Transverse colon (tissue), 4 donors: Measurements from ENCODE around the gene TOP2A.
A peak's percentile ranks its signal among the peaks of the same experiment; 100 is the strongest.

ENCODE experiments used
- POLR2A ChIP-seq: fragments of 450-650 bp; IDR thresholded peaks from one replicate; pipeline ENCODE4 v1.6.1; 2016; ENCODE audit warnings: antibody characterized with exemption, mild to moderate bottlenecking, moderate library complexity
- POLR2AphosphoS5 ChIP-seq, 3 donors: sonication (generic); formaldehyde crosslinking; IDR thresholded peaks; one replicate each; pipeline ENCODE4 v1.6.1; 2016; ENCODE audit warnings: antibody characterized with exemption in 3 of 3
- TF ChIP-seq, protein P1 (sequence below), 5 experiments: fragments of 200-600 bp in 3 of 5; fragments of 450-650 bp in 2 of 5; sonication (generic) in 3 of 5; IDR thresholded peaks; 1 replicate in 2 of 5; 2 replicates in 3 of 5; pipeline ENCODE4 v1.5.1; 2016 to 2017; ENCODE audit warnings: antibody characterized with exemption in 5 of 5, inconsistent platforms in 3 of 5, mild to moderate bottlenecking in 2 of 5, moderate library complexity in 1 of 5

DNA sequence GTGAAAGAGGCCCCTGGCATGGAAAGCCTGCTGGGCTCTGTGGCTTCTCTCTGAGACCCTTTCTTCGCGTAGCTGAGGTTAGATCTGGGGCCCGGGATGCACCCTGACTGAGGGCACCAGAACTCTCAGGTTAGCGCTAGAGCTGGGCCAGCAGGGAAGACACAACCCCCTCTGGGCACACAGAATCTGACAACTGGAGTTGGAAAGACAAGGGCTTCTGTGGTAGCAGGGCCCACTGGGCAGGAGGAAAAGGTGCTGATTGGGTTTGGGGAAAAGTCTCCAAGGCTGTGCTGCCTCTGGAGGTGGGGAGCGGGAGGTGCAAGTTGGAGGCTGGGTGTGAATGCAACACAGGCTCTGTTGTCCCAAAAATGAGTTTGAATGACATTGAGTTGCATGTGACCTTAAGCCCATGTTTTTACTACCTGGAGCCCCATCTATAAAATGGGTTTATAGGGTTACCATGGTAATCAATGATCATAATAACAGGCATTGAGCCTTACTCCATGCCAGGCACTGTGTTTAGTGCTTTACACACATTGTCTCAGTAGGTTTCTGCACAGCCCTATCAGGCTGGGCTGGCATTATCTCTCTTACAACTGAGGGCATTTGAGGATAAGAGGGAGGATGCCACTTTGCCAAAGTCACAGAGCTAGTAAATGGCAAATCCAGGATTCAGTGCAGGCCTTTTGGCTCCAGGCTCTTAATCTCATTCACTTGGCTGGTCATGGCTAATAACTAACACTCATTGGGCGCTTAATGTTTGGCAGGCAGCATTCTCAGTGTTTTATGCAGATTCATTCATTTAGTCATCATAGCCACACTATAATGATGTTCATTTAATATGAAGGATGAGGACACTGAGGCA lies 16.1 kb upstream of the TOP2A start:
- TF ChIP-seq POLR2AphosphoS5 (IDR thresholded peaks at IDR 0.05) (no peak), POLR2A (no peak)
- TF ChIP-seq, protein P1, sequence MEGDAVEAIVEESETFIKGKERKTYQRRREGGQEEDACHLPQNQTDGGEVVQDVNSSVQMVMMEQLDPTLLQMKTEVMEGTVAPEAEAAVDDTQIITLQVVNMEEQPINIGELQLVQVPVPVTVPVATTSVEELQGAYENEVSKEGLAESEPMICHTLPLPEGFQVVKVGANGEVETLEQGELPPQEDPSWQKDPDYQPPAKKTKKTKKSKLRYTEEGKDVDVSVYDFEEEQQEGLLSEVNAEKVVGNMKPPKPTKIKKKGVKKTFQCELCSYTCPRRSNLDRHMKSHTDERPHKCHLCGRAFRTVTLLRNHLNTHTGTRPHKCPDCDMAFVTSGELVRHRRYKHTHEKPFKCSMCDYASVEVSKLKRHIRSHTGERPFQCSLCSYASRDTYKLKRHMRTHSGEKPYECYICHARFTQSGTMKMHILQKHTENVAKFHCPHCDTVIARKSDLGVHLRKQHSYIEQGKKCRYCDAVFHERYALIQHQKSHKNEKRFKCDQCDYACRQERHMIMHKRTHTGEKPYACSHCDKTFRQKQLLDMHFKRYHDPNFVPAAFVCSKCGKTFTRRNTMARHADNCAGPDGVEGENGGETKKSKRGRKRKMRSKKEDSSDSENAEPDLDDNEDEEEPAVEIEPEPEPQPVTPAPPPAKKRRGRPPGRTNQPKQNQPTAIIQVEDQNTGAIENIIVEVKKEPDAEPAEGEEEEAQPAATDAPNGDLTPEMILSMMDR (IDR thresholded peaks at IDR 0.05), result peak; percentile 37 to 48 (median 47)
